Measurements from ENCODE around the gene KIF17. TPM values are rescaled to one million over a fixed set of nuclear protein-coding genes. Genes with fewer than 3 reads are reported as not detected.

The KIF17 gene
- total and polyA plus RNA-seq, 2 of the 8 experiments (the other 6 are each of a cell fraction or from before 2014, with no cell fraction given): 6.9 to 10.4 TPM

DNA sequence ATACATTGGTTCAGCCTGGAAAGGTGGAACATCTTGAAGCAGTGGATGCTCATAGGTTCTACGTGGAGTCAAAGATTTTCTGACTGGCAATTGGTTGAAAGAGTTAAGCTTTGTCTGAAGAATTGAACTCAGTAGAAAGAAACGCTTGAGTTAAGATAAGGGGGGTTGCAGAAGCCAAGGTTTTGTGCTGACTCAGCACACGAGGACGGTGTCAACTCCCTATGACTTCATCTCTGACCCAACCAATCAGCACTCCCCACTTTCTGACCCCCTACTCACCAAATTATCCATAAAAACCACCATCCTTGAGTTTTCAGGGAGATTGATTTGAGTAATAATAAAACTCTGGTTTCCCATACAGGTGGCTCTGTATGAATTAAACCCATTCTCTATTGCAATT is 87.1 kb downstream of the KIF17 start:
- H3K56ac ChIP-seq (replicated peaks; ENCODE audit: insufficient read length, low read depth, low read length): no peak overlapping the region
- H2BK15ac ChIP-seq (ENCODE audit: low read length): no peak overlapping the region
- no peak for TF ChIP-seq CHD1 (IDR thresholded peaks at IDR 0.05; ENCODE audit: low read depth, low read length)
- TF ChIP-seq MAFK (IDR thresholded peaks at IDR 0.05; ENCODE audit: low read depth, low read length): peak; percentile 95
- 0 out of 2 replicates have a peak, but pooled peaks have one; percentile 30 for TF ChIP-seq BACH1 (IDR thresholded peaks at IDR 0.05; ENCODE audit: low read length)
- H4K8ac ChIP-seq (ENCODE audit: extremely low read depth, insufficient read depth, low read length): no peak overlapping the region
- no peak overlapping the region for H3K18ac ChIP-seq (ENCODE audit: extremely low read depth, low read length)
- H3K23ac ChIP-seq (ENCODE audit: insufficient read length): no peak overlapping the region
- no peak overlapping the region for H3K4ac ChIP-seq (replicated peaks; ENCODE audit: insufficient read length, low read depth, low read length)
- peaks cover 5% of the 10 kb centered on the region; the same call in 1 of the 2 replicates for H3K23me2 ChIP-seq (ENCODE audit: low read depth, low read length)
- DNase-seq (ENCODE audit: low read depth in 1 of 2, low spot score in 2 of 2): no peak
- 90% methylated on average over 4 of the region's 4 CpGs; no CpG with 5 or more reads in 1 of the 2 experiments for WGBS, 2 experiments (ENCODE audit: extremely low coverage in 1 of 2, insufficient coverage in 1 of 2, insufficient read length in 1 of 2, insufficient replicate concordance in 2 of 2, low coverage in 1 of 2, low lambda C conversion rate in 2 of 2, missing lambda C conversion rate in 1 of 2)
- H3K79me2 ChIP-seq (ENCODE audit: control insufficient read depth in 1 of 2, insufficient read depth in 2 of 2, low read length in 2 of 2): no peaks in the 10 kb centered on the region
- H3K9ac ChIP-seq (replicated peaks in 1 of 4; ENCODE audit: extremely low read depth in 1 of 4, low read depth in 3 of 4, low read length in 3 of 4): no peak overlapping the region
- H4K91ac ChIP-seq (replicated peaks; ENCODE audit: insufficient read length, low read length): no peak overlapping the region
- no peak overlapping the region for H2BK120ac ChIP-seq (replicated peaks; ENCODE audit: low read depth, low read length)
- H3K4me1 ChIP-seq (replicated peaks in 1 of 4; ENCODE audit: control insufficient read depth in 3 of 4, insufficient read depth in 4 of 4, low read length in 3 of 4): peaks cover 0 to 7% (median under 1%) of the 10 kb centered on the region in 4 experiments; a peak in 3 of 7 replicates
- peaks cover 0 to 2% (median 0%) of the 10 kb centered on the region in 4 experiments; a peak in 1 of 8 replicates for H3K36me3 ChIP-seq (ENCODE audit: control insufficient read depth in 2 of 4, insufficient read depth in 4 of 4, low read length in 3 of 4)
- no peak overlapping the region for H2BK20ac ChIP-seq (ENCODE audit: low read length)
- no peaks in the 10 kb centered on the region for H3K79me1 ChIP-seq (ENCODE audit: low read depth, low read length)
- peaks cover 0 to 5% (median 0%) of the 10 kb centered on the region in 4 experiments; a peak in 2 of 7 replicates for H3K27me3 ChIP-seq (replicated peaks in 1 of 4; ENCODE audit: control insufficient read depth in 3 of 4, extremely low read depth in 1 of 4, insufficient read depth in 3 of 4, low read length in 3 of 4)
- no peaks in the 10 kb centered on the region for H4K20me1 ChIP-seq (replicated peaks in 1 of 2; ENCODE audit: control insufficient read depth in 1 of 2, insufficient read depth in 2 of 2, low read length in 2 of 2)
- ChIA-PET POLR2A (ENCODE audit: partially characterized antibody) (interaction anchor here (1.5 to 1.7 kb wide), 2 partner anchors 11 to 66 kb away, joined by 3 to 4 read pairs; no protein-coding TSS in a partner anchor), CTCF (ENCODE audit: partially characterized antibody) (interaction anchor here (0.8 to 5.8 kb wide), 11 partner anchors 8 to 66 kb away, joined by 3 to 47 read pairs (median 5); partner anchors contain the start of gene CDA)
- H3K27ac ChIP-seq (ENCODE audit: low read depth, low read length): no peak overlapping the region
- H4K5ac ChIP-seq (ENCODE audit: insufficient read length, low read depth, low read length): no peak overlapping the region
- no peak overlapping the region for H2BK5ac ChIP-seq (ENCODE audit: low read depth, low read length)
- H3K9me3 ChIP-seq (ENCODE audit: insufficient read depth in 2 of 2, low read depth in 1 of 2, low read length in 1 of 2): peaks cover 8 to 9% of the 10 kb centered on the region in 2 experiments; a peak in 1 of 4 replicates
- no peak for FAIRE-seq
- H3K14ac ChIP-seq (ENCODE audit: insufficient read length): no peak overlapping the region
- H2BK12ac ChIP-seq (ENCODE audit: low read depth, low read length): no peak overlapping the region
- no peak overlapping the region for H2AFZ ChIP-seq (ENCODE audit: low read length)
- H2AK5ac ChIP-seq (ENCODE audit: low read depth, low read length): no peak overlapping the region
- H3K4me3 ChIP-seq (ENCODE audit: extremely low read depth in 1 of 4, insufficient read depth in 2 of 4, low read depth in 3 of 4, low read length in 4 of 4): no peak overlapping the region
- no peak overlapping the region for H3K4me2 ChIP-seq (ENCODE audit: insufficient read depth in 1 of 2, low read depth in 2 of 2, low read length in 2 of 2)
